NT2/D1 (cell line): ENCODE measurements around the gene KCTD14.

Experiments
- SUZ12 ChIP-seq: IDR thresholded peaks from 2 replicates; pipeline ENCODE4 v1.6.1; 2011; ENCODE audit not compliant: insufficient read length, insufficient read depth; ENCODE audit errors: extremely low read depth
- YY1 ChIP-seq: IDR thresholded peaks from 2 replicates; pipeline ENCODE4 v1.6.1; 2011; ENCODE audit not compliant: insufficient read length, insufficient read depth
- ZNF274 ChIP-seq: IDR thresholded peaks from 2 replicates; pipeline ENCODE4 v1.6.1; 2011; ENCODE audit warnings: mild to moderate bottlenecking, low read depth, low read length

DNA sequence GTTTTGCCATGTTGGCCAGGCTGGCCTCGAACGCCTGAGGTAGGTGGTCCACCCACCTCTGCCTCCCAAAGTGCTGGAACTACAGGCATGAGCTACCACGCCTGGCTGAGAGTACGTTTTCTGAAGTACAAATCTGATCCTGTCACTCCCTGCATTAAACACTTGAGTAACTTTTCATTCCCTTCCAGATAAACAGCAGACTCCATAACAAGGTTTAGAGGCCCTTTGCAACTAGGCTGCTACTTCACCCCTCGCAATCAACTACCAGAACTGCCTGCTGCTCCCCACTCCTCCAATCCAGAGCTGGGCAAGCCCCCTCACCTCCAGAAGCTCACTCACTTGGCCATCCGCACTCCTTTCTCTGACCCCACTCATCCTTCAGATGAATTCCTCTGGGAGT, 1.5 kb downstream of the KCTD14 start:
- TF ChIP-seq YY1: no peak
- no peak for TF ChIP-seq SUZ12
- no peak for TF ChIP-seq ZNF274
